ENCODE measurements around the gene DIP2C.

DIP2C gene

DNA sequence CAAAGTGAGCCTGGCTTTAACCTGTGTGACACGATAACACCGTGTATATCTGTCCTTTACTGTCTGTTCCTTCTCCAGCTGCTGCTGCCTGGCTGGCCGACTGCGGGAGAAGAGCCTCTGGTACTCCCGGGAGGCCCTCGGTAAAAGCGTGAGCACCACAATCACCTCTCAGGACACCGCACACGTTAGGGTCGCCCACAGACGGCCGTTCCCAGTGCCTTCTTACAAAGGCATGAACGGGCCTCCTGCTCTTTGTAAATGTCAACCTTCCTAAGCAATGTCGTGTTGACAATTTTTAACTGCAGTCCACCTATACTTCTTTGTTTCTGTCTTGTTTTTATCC lies 177.6 kb downstream of the DIP2C start:
- Histone ChIP-seq H3K4me2 (ENCODE audit: low read depth, low read length, poor library complexity, severe bottlenecking) (no peak overlapping the region), H3K9ac (ENCODE audit: low read depth, low read length, poor library complexity, severe bottlenecking) (no peak overlapping the region), H3K4me1 (ENCODE audit: insufficient read depth, low read length, poor library complexity, severe bottlenecking) (peaks cover 3% of the 10 kb centered on the region), H3F3A (ENCODE audit: low read depth) (no peaks in the 10 kb centered on the region), H3K4me3 (ENCODE audit: low read length, poor library complexity, severe bottlenecking) (no peak overlapping the region), H3K36me3 (ENCODE audit: insufficient read depth, low read length) (no peaks in the 10 kb centered on the region), H3K9me3 (ENCODE audit: insufficient read depth, low read depth, low read length) (no peaks in the 10 kb centered on the region), H3K79me2 (ENCODE audit: insufficient read depth, low read length) (no peaks in the 10 kb centered on the region), H3K9me2 (replicated peaks; ENCODE audit: low read depth, low read length) (no peaks in the 10 kb centered on the region), H2AFZ (ENCODE audit: low read length) (no peak overlapping the region), H4K20me1 (ENCODE audit: insufficient read depth, low read length, poor library complexity, severe bottlenecking) (no peaks in the 10 kb centered on the region), H3K27me3 (ENCODE audit: insufficient read depth, low read length, poor library complexity, severe bottlenecking) (no peaks in the 10 kb centered on the region)
- no peak for TF ChIP-seq EZH2phosphoT487 (IDR thresholded peaks at IDR 0.05; ENCODE audit: borderline replicate concordance)
- TF ChIP-seq, protein P1, sequence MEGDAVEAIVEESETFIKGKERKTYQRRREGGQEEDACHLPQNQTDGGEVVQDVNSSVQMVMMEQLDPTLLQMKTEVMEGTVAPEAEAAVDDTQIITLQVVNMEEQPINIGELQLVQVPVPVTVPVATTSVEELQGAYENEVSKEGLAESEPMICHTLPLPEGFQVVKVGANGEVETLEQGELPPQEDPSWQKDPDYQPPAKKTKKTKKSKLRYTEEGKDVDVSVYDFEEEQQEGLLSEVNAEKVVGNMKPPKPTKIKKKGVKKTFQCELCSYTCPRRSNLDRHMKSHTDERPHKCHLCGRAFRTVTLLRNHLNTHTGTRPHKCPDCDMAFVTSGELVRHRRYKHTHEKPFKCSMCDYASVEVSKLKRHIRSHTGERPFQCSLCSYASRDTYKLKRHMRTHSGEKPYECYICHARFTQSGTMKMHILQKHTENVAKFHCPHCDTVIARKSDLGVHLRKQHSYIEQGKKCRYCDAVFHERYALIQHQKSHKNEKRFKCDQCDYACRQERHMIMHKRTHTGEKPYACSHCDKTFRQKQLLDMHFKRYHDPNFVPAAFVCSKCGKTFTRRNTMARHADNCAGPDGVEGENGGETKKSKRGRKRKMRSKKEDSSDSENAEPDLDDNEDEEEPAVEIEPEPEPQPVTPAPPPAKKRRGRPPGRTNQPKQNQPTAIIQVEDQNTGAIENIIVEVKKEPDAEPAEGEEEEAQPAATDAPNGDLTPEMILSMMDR (conservative IDR thresholded peaks at IDR 0.05; ENCODE audit: low read length), result no peak

DNA sequence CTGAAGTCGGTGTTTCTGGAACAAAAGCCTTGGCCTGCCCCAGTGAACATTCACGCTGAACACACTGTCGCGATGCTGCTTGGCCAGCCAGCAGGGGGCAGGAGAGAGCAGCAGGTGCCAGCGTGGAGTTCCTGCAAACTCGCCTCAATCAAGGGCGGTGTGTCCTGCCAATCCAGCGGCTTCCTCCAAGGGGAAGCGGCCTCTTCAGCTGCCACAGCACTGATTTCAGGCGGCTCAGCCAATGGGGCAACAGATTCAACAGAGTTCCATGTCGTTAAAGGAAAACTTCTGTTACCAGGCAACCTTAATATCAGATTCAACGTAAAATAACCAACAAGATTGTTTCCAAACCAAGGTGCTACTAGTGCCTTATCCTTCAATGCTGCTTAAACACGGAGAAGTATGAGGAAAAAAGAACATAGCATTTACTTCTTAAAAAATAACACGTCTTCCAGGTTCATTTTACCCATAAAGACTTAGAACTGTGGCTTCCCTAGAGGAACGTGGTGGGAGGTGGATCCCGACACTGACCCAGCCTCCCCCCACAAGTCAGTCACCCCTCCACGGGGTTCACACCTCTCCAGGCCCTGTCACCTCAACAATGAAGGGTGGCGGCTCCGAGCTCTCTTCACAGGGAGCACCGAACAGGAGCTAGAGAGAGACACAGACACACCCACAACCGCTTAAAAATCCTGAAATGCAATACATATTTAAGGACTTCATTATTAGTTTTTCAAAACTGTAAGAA lies 178.2 kb downstream of the DIP2C start:
- H3K4me2 ChIP-seq (ENCODE audit: low read depth, low read length, poor library complexity, severe bottlenecking), result no peak overlapping the region

DNA sequence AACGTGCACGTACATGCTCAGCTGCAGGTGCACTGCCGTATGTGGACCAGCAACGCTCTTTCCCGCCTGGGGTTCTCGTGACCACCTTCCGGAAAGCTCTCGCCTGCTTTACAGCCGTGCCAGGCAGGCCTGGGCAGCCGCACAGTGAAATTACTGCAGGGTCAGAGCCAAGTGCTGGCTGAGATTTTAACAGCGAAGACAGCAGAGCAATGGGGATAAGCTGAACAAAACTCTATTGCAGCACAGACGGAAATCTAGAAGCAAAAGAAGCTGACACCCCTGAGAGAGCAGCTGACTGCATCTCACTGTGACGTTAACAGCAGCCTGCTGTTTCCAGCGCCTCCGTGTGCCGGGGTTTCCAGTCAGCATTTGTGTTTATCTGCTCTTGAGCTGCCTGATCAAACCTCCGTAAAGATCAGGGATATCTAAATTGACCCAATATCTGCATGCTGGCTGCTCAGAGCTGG lies 179.0 kb downstream of the DIP2C start:
- TF ChIP-seq, protein P1 (conservative IDR thresholded peaks at IDR 0.05; ENCODE audit: low read length), result no peak
- TF ChIP-seq EZH2phosphoT487 (IDR thresholded peaks at IDR 0.05; ENCODE audit: borderline replicate concordance), result no peak
- Histone ChIP-seq H3K4me3 (ENCODE audit: low read length, poor library complexity, severe bottlenecking) (no peak overlapping the region), H3K4me1 (ENCODE audit: insufficient read depth, low read length, poor library complexity, severe bottlenecking) (peaks cover 8% of the 10 kb centered on the region), H3K9me3 (ENCODE audit: insufficient read depth, low read depth, low read length) (no peaks in the 10 kb centered on the region), H4K20me1 (ENCODE audit: insufficient read depth, low read length, poor library complexity, severe bottlenecking) (no peaks in the 10 kb centered on the region), H3F3A (ENCODE audit: low read depth) (no peaks in the 10 kb centered on the region), H3K79me2 (ENCODE audit: insufficient read depth, low read length) (no peaks in the 10 kb centered on the region), H3K36me3 (ENCODE audit: insufficient read depth, low read length) (no peaks in the 10 kb centered on the region), H2AFZ (ENCODE audit: low read length) (peak overlapping the region; percentile 83), H3K27me3 (ENCODE audit: insufficient read depth, low read length, poor library complexity, severe bottlenecking) (no peaks in the 10 kb centered on the region), H3K9ac (ENCODE audit: low read depth, low read length, poor library complexity, severe bottlenecking) (no peak overlapping the region), H3K4me2 (ENCODE audit: low read depth, low read length, poor library complexity, severe bottlenecking) (no peak overlapping the region), H3K9me2 (replicated peaks; ENCODE audit: low read depth, low read length) (no peaks in the 10 kb centered on the region)

More for the DNA sequence above, 178.2 kb downstream of the DIP2C start:
- TF ChIP-seq, protein P1 (conservative IDR thresholded peaks at IDR 0.05; ENCODE audit: low read length), result peak; percentile 94
- TF ChIP-seq EZH2phosphoT487 (IDR thresholded peaks at IDR 0.05; ENCODE audit: borderline replicate concordance), result no peak
- no peaks in the 10 kb centered on the region for H3F3A ChIP-seq (ENCODE audit: low read depth)
- no peaks in the 10 kb centered on the region for H3K27me3 ChIP-seq (ENCODE audit: insufficient read depth, low read length, poor library complexity, severe bottlenecking)
- H4K20me1 ChIP-seq (ENCODE audit: insufficient read depth, low read length, poor library complexity, severe bottlenecking), result no peaks in the 10 kb centered on the region
- H2AFZ ChIP-seq (ENCODE audit: low read length), result peak overlapping the region; percentile 83
- H3K9ac ChIP-seq (ENCODE audit: low read depth, low read length, poor library complexity, severe bottlenecking), result no peak overlapping the region
- H3K79me2 ChIP-seq (ENCODE audit: insufficient read depth, low read length), result no peaks in the 10 kb centered on the region
- peaks cover 3% of the 10 kb centered on the region for H3K4me1 ChIP-seq (ENCODE audit: insufficient read depth, low read length, poor library complexity, severe bottlenecking)
- H3K4me3 ChIP-seq (ENCODE audit: low read length, poor library complexity, severe bottlenecking), result no peak overlapping the region
- no peaks in the 10 kb centered on the region for H3K36me3 ChIP-seq (ENCODE audit: insufficient read depth, low read length)
- no peaks in the 10 kb centered on the region for H3K9me2 ChIP-seq (replicated peaks; ENCODE audit: low read depth, low read length)
- H3K9me3 ChIP-seq (ENCODE audit: insufficient read depth, low read depth, low read length), result no peaks in the 10 kb centered on the region

Measured in Loucy (cell line).